ENCODE results near the gene LIAS. TPM values are rescaled to one million over a fixed set of nuclear protein-coding genes. Genes with fewer than 3 reads are reported as not detected.

The LIAS gene
- total RNA-seq, 6 experiments from 2014 or later: 6.9 to 9.4 (median 8.1) TPM

- no peak for TF ChIP-seq CTCF (IDR thresholded peaks at IDR 0.05)
- Mint-ChIP-seq H3K9me3 (no peaks in the 10 kb centered on the region), H3K4me1 (ENCODE audit: low read depth) (peaks cover 6% of the 10 kb centered on the region; the same call in 1 of the 2 replicates), H3K4me3 (no peak overlapping the region), H3K36me3 (ENCODE audit: low read depth) (no peaks in the 10 kb centered on the region), H3K27ac (no peak overlapping the region), H3K27me3 (ENCODE audit: insufficient read depth) (no peaks in the 10 kb centered on the region; the same call in none of the 2 replicates)
- no peak for DNase-seq
Measured at GRCh38 chr4:39426728-39427127, 32.1 kb upstream of the LIAS start.

- Mint-ChIP-seq H3K36me3 (ENCODE audit: low read depth) (no peaks in the 10 kb centered on the region), H3K9me3 (no peaks in the 10 kb centered on the region), H3K4me3 (no peak overlapping the region), H3K27me3 (ENCODE audit: insufficient read depth) (peaks cover 1% of the 10 kb centered on the region; the same call in 1 of the 2 replicates), H3K4me1 (ENCODE audit: low read depth) (peaks cover 6% of the 10 kb centered on the region; the same call in 1 of the 2 replicates), H3K27ac (no peak overlapping the region)
- DNase-seq: no peak
- no peak for TF ChIP-seq CTCF (IDR thresholded peaks at IDR 0.05)
Measured at GRCh38 chr4:39427520-39428114, 31.2 kb upstream of the LIAS start.

GRCh38 chr4:39429476-39430334 is 29.2 kb upstream of the LIAS start:
- Mint-ChIP-seq H3K9me3 (no peaks in the 10 kb centered on the region), H3K36me3 (ENCODE audit: low read depth) (no peaks in the 10 kb centered on the region), H3K27ac (no peak overlapping the region), H3K27me3 (ENCODE audit: insufficient read depth) (peaks cover 1% of the 10 kb centered on the region; the same call in 1 of the 2 replicates), H3K4me3 (no peak overlapping the region), H3K4me1 (ENCODE audit: low read depth) (peaks cover 6% of the 10 kb centered on the region; the same call in 1 of the 2 replicates)
- TF ChIP-seq CTCF (IDR thresholded peaks at IDR 0.05): no peak
- DNase-seq: no peak

GRCh38 chr4:39433878-39434492 is 24.9 kb upstream of the LIAS start:
- TF ChIP-seq CTCF (IDR thresholded peaks at IDR 0.05): no peak
- Mint-ChIP-seq H3K9me3 (no peaks in the 10 kb centered on the region), H3K4me3 (no peak overlapping the region), H3K27me3 (ENCODE audit: insufficient read depth) (peaks cover 15% of the 10 kb centered on the region), H3K27ac (no peak overlapping the region), H3K4me1 (ENCODE audit: low read depth) (no peaks in the 10 kb centered on the region), H3K36me3 (ENCODE audit: low read depth) (no peaks in the 10 kb centered on the region)
- no peak for DNase-seq

GRCh38 chr4:39435659-39436563 is 22.9 kb upstream of the LIAS start:
- Mint-ChIP-seq H3K4me3 (no peak overlapping the region), H3K27me3 (ENCODE audit: insufficient read depth) (peaks cover 20% of the 10 kb centered on the region), H3K36me3 (ENCODE audit: low read depth) (no peaks in the 10 kb centered on the region), H3K9me3 (no peaks in the 10 kb centered on the region), H3K4me1 (ENCODE audit: low read depth) (no peaks in the 10 kb centered on the region), H3K27ac (no peak overlapping the region)
- peak; percentile 34 for TF ChIP-seq CTCF (IDR thresholded peaks at IDR 0.05)
- DNase-seq: no peak
